NCI-H2107 treated with DMSO at 0.1 percent for 48 hours (cell line): ENCODE results near the gene DLG1.

Experiments used
- DNase-seq: peaks from one replicate; lab custom pipeline; 2025; ENCODE audit not compliant: unreplicated experiment; lab: John Stamatoyannopoulos, UW

The DLG1 gene

GRCh38 chr3:197298341-197298944 lies at the start of gene DLG1:
TSS of gene DLG1 (minus strand) at chr3:197298612. CDS start at chr3:197297204, 1,408 bp downstream.
- DNase-seq: peak; percentile 90

GRCh38 chr3:197348014-197348413 lies 49.6 kb upstream of the DLG1 start:
- no peak for DNase-seq

DNA sequence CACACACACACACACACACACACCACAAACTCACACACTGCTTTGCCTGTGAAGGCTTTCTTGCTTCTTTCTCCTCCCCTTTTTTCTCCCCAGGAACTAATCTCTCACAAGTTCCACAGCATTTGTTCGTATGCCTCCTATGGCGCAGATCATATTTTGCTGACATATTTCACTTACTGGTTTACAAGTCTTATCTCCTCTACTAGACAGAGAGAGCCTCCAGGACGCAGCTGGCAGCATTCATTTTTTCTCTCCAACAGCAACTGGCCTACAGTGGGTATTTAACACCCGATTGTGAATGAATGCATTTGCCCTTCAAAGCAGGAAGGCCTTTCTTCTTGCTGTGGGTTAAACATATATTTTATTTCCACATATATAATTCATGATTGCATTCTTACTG lies 47.0 kb upstream of the DLG1 start:
- no peak for DNase-seq

DNA sequence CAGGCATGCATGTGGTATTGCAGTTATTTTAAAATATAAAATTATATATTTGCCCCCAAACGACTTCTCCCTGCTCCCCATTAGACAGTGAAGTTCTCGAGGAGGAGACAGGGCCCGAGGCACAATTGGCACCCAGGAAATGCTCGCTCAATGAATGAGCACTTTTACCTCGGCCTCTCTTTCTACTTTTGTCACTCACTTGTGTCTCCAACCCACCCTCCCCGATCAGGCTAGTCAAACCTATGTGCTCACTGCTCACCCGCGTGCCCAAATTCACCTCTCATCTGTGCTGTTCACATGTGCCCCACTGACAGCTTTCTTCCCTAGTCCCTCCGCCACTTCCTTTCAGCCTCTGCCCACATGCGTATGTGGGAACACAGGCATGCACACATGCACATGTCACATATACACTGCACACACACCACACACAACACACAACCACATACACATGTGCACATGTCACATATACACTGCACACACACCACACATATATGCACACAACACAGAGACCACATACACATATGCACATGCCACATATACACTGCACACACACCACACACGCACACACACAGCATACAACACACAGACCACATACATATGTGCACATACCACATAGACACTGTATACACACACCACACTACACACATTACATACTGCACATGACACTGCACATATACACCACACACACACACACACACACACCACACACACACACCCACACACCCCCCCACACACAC lies 46.3 kb upstream of the DLG1 start:
- DNase-seq: no peak

GRCh38 chr3:197343656-197344408 lies 45.4 kb upstream of the DLG1 start:
- no peak for DNase-seq

DNA sequence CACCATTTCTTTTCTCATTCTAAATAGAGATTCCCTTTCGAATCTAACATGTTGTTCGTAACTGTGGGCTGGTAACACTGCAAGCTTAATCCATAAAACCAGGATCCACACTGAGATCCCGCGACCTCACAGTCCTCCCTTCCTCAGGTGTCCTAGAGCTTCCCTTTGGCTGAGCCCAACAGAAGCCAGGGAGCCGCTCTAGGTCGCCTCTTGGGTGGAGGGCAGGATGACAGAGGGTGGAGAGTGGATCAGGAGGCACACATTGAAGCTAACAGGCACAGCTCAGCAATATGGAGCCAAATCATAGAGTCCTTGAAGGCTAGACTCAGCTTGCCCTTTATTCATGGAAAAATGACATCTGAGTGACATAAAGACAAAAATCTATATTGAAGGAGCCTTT lies 44.7 kb upstream of the DLG1 start:
- DNase-seq: no peak

DNA sequence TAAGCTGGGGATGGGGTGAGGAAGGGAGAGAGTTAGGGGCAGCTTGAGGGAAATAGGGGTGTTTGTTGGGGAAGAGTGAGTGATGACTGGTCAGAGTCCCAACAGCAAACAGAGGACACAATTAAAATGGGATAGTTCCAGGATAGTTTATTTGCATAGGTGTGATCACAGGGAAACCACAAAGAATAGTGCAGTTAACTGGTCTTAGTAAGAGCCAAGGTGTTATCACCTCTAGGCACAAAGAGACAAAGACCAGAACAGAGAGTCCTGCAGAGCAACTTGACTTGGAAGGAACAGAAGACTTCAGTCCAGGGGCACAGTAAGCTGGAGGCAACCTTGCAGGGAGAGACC lies 42.1 kb upstream of the DLG1 start:
- no peak for DNase-seq

GRCh38 chr3:197339841-197340520 lies 41.6 kb upstream of the DLG1 start:
- DNase-seq: no peak

- no peak for DNase-seq
Observed at GRCh38 chr3:197338586-197338985, 40.2 kb upstream of the DLG1 start.

GRCh38 chr3:197337656-197338055 lies 39.2 kb upstream of the DLG1 start:
- no peak for DNase-seq

DNA sequence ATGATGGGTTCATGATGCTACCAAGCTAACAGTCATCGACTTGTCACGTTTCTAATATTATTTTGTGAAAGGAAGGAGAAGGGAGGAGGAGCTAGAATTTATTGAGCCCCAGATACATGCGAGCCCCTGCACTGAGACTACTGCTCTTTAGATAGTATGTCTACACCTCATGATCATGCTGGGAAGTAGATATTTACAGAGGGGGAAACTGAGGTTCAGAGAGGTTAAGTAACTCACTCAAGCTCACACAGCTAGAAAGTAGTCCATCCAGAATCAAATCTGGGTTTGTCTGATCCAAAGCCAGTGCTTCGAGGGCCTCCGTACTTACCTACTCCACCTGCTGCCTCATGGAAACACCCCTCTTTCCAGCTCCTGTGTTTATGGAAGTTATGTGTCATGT lies 38.8 kb upstream of the DLG1 start:
- no peak for DNase-seq

DNA sequence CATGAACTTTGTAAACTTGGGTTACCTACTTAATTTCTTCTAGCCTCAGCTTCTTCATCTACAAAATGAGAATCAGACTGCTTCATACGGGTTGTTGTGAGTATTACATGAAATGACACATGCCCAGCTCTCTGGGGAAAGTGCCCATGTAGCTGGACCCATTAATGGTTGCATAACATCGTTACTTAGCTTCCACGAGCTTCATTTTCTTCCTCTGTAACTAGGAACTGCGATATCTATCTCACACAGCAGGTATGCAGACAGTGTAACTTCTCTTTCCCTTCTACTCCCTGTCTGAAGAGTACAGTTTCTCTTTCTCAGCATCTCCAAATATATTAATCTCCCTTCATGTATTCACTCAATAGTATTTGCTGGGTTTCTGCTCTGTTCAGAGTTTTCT lies 37.9 kb upstream of the DLG1 start:
- DNase-seq: no peak

- DNase-seq: no peak
Observed at GRCh38 chr3:197335428-197336132, 37.2 kb upstream of the DLG1 start.

DNA sequence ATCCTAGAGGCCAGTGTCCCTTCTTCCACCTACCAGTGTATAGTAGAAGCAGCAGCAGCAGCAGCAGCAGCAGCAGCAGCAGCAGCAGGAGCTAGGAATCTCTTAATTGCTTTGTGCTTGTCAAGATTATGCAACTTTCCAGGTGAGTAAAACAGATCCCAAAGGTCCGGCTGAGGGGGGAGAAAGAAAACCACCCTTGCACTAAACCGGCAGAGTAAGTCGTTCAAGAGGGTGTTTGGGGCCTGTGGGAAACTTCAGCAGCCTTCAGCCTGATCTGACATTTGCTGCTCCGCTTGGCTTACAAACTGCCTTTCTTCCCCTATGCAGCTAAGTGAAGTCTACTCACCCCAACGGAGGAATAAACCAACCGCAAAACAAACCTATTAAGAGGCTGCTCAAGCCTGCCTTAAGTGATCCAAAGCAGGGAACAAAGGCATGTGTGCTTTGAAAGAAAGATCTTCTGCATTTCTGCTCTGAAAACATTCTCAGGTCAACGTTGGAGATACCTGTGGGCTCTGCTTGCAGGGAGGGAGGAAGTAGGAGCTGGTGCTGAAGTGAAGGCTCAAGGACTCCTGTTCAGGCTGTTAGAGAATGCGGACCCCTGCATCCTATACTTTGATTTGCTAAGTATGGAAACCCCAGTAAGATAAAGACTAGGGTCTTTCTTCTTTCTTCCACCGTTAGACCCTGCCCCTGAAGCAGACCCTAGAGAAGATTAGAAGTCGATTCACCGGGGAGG lies 35.7 kb upstream of the DLG1 start:
- peak; percentile 89 for DNase-seq

- no peak for DNase-seq
Observed at GRCh38 chr3:197331131-197331530, 32.7 kb upstream of the DLG1 start.

DNA sequence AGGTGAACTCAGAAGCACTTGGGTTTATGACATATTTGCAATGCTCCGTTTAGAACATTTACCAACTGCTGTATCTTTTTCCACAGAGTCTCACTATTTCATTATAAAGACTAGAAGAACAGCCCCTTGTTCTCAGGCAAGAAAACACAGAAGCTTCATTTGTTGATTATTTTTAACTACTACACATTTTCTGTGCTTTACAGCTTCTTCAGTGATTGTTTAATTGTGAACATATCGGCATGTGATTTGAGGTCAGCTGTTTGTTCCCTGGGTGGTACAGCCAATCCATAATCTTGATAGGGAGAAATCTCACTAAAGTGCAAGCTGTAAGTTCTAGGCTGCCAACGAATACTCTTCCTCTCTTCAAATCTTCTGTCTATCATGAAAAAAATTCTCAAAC lies 31.0 kb upstream of the DLG1 start:
- DNase-seq: no peak

- no peak for DNase-seq
Observed at GRCh38 chr3:197328198-197328597, 29.8 kb upstream of the DLG1 start.

GRCh38 chr3:197327701-197328100 lies 29.3 kb upstream of the DLG1 start:
- DNase-seq: no peak

GRCh38 chr3:197325773-197326172 lies 27.4 kb upstream of the DLG1 start:
- no peak for DNase-seq

- DNase-seq: no peak
Observed at GRCh38 chr3:197322149-197322548, 23.7 kb upstream of the DLG1 start.
